ENCODE measurements around the gene GFER. TPM values are rescaled to one million over a fixed set of nuclear protein-coding genes. Genes with fewer than 3 reads are reported as not detected.
A peak's percentile ranks its signal among the peaks of the same experiment; 100 is the strongest.

The GFER gene
- total and polyA plus RNA-seq, 5 donors from 2014 or later: 18.4 to 45.5 (median 35.9) TPM

- Mint-ChIP-seq H3K27me3 (no peaks in the 10 kb centered on the region), H3K36me3 (peaks cover 9% of the 10 kb centered on the region), H3K27ac (no peak overlapping the region), H3K4me1 (peaks cover 0 to 10% (median under 1%) of the 10 kb centered on the region in 4 donors), H3K9me3 (no peaks in the 10 kb centered on the region), H3K4me3 (no peak overlapping the region)
- H3K9me3 ChIP-seq (ENCODE audit: control insufficient read depth in 2 of 2, low read length in 2 of 2): no peaks in the 10 kb centered on the region
- no peak overlapping the region for H3K4me3 ChIP-seq (ENCODE audit: low read depth, low read length)
- DNase-seq: no peak
- no peak for ATAC-seq (ENCODE audit: low read depth in 2 of 2)
- H3K27ac ChIP-seq (ENCODE audit: insufficient read depth, low read length, poor library complexity, severe bottlenecking): no peak overlapping the region
- peaks cover 9% of the 10 kb centered on the region for H3K4me1 ChIP-seq (ENCODE audit: control insufficient read depth, insufficient read depth, low read length, poor library complexity, severe bottlenecking)
- H3K27me3 ChIP-seq (ENCODE audit: control insufficient read depth, insufficient read depth, low read length): no peaks in the 10 kb centered on the region
- H3K36me3 ChIP-seq (ENCODE audit: control insufficient read depth, insufficient read depth, low read length): peaks cover 23% of the 10 kb centered on the region
Observed at GRCh38 chr16:1999866-2000514, 16.0 kb downstream of the GFER start.

- no peak overlapping the region for H3K27ac ChIP-seq (ENCODE audit: insufficient read depth, low read length, poor library complexity, severe bottlenecking)
Observed at GRCh38 chr16:2001035-2001434, 17.0 kb downstream of the GFER start.

GRCh38 chr16:2001456-2002355 lies 17.7 kb downstream of the GFER start:
- Mint-ChIP-seq H3K9me3 (no peaks in the 10 kb centered on the region), H3K27me3 (no peaks in the 10 kb centered on the region), H3K36me3 (peaks cover 9% of the 10 kb centered on the region), H3K4me3 (no peak overlapping the region), H3K4me1 (peaks cover 0 to 19% (median 7%) of the 10 kb centered on the region in 4 donors), H3K27ac (no peak overlapping the region)
- Histone ChIP-seq H3K4me3 (ENCODE audit: low read depth, low read length) (no peak overlapping the region), H3K4me1 (ENCODE audit: control insufficient read depth, insufficient read depth, low read length, poor library complexity, severe bottlenecking) (peaks cover 13% of the 10 kb centered on the region), H3K9me3 (ENCODE audit: control insufficient read depth in 2 of 2, low read length in 2 of 2) (no peaks in the 10 kb centered on the region), H3K36me3 (ENCODE audit: control insufficient read depth, insufficient read depth, low read length) (peaks cover 23% of the 10 kb centered on the region), H3K27ac (ENCODE audit: insufficient read depth, low read length, poor library complexity, severe bottlenecking) (no peak overlapping the region), H3K27me3 (ENCODE audit: control insufficient read depth, insufficient read depth, low read length) (no peaks in the 10 kb centered on the region)
- DNase-seq: no peak
- ATAC-seq (ENCODE audit: low read depth in 2 of 2): no peak

More at GRCh38 chr16:2001035-2001434, 17.0 kb downstream of the GFER start:
- Histone ChIP-seq H3K9me3 (ENCODE audit: control insufficient read depth in 2 of 2, low read length in 2 of 2) (no peaks in the 10 kb centered on the region), H3K4me3 (ENCODE audit: low read depth, low read length) (no peak overlapping the region), H3K36me3 (ENCODE audit: control insufficient read depth, insufficient read depth, low read length) (peaks cover 23% of the 10 kb centered on the region), H3K4me1 (ENCODE audit: control insufficient read depth, insufficient read depth, low read length, poor library complexity, severe bottlenecking) (peaks cover 13% of the 10 kb centered on the region), H3K27me3 (ENCODE audit: control insufficient read depth, insufficient read depth, low read length) (no peaks in the 10 kb centered on the region)
- Mint-ChIP-seq H3K36me3 (peaks cover 9% of the 10 kb centered on the region), H3K27ac (no peak overlapping the region), H3K4me3 (no peak overlapping the region), H3K4me1 (peaks cover 0 to 13% (median 4%) of the 10 kb centered on the region in 4 donors), H3K27me3 (no peaks in the 10 kb centered on the region), H3K9me3 (no peaks in the 10 kb centered on the region)
- no peak for ATAC-seq (ENCODE audit: low read depth in 2 of 2)
- no peak for DNase-seq

GRCh38 chr16:2002406-2003230 lies 18.6 kb downstream of the GFER start:
- Mint-ChIP-seq H3K9me3 (no peaks in the 10 kb centered on the region), H3K4me3 (no peak overlapping the region), H3K36me3 (peaks cover 5% of the 10 kb centered on the region), H3K27ac (no peak overlapping the region), H3K4me1 (peaks cover 0 to 26% (median 7%) of the 10 kb centered on the region in 4 donors), H3K27me3 (no peaks in the 10 kb centered on the region)
- Histone ChIP-seq H3K4me1 (ENCODE audit: control insufficient read depth, insufficient read depth, low read length, poor library complexity, severe bottlenecking) (peaks cover 21% of the 10 kb centered on the region), H3K27ac (ENCODE audit: insufficient read depth, low read length, poor library complexity, severe bottlenecking) (no peak overlapping the region), H3K36me3 (ENCODE audit: control insufficient read depth, insufficient read depth, low read length) (peaks cover 23% of the 10 kb centered on the region), H3K27me3 (ENCODE audit: control insufficient read depth, insufficient read depth, low read length) (no peaks in the 10 kb centered on the region), H3K9me3 (ENCODE audit: control insufficient read depth in 2 of 2, low read length in 2 of 2) (no peaks in the 10 kb centered on the region), H3K4me3 (ENCODE audit: low read depth, low read length) (no peak overlapping the region)
- DNase-seq (no peak), ATAC-seq (ENCODE audit: low read depth in 2 of 2) (no peak)

GRCh38 chr16:2003231-2003826 lies 19.3 kb downstream of the GFER start:
- H3K4me3 Mint-ChIP-seq: no peak overlapping the region
- H3K36me3 Mint-ChIP-seq: peaks cover 1% of the 10 kb centered on the region
- Histone ChIP-seq H3K4me1 (ENCODE audit: control insufficient read depth, insufficient read depth, low read length, poor library complexity, severe bottlenecking) (peaks cover 28% of the 10 kb centered on the region), H3K9me3 (ENCODE audit: control insufficient read depth in 2 of 2, low read length in 2 of 2) (no peaks in the 10 kb centered on the region), H3K27ac (ENCODE audit: insufficient read depth, low read length, poor library complexity, severe bottlenecking) (no peak overlapping the region), H3K4me3 (ENCODE audit: low read depth, low read length) (no peak overlapping the region), H3K27me3 (ENCODE audit: control insufficient read depth, insufficient read depth, low read length) (no peaks in the 10 kb centered on the region), H3K36me3 (ENCODE audit: control insufficient read depth, insufficient read depth, low read length) (peaks cover 23% of the 10 kb centered on the region)
- peaks cover 0 to 33% (median 12%) of the 10 kb centered on the region in 4 donors for H3K4me1 Mint-ChIP-seq
- H3K9me3 Mint-ChIP-seq: no peaks in the 10 kb centered on the region
- no peak for ATAC-seq (ENCODE audit: low read depth in 2 of 2)
- DNase-seq: no peak
- H3K27me3 Mint-ChIP-seq: no peaks in the 10 kb centered on the region
- H3K27ac Mint-ChIP-seq: no peak overlapping the region

- no peak overlapping the region for H3K27ac Mint-ChIP-seq
- peak; percentile 70 to 87 (median 82) for DNase-seq
- Histone ChIP-seq H3K27me3 (ENCODE audit: control insufficient read depth, insufficient read depth, low read length) (no peaks in the 10 kb centered on the region), H3K27ac (ENCODE audit: insufficient read depth, low read length, poor library complexity, severe bottlenecking) (no peak overlapping the region), H3K36me3 (ENCODE audit: control insufficient read depth, insufficient read depth, low read length) (peaks cover 21% of the 10 kb centered on the region), H3K4me1 (ENCODE audit: control insufficient read depth, insufficient read depth, low read length, poor library complexity, severe bottlenecking) (peaks cover 35% of the 10 kb centered on the region), H3K4me3 (ENCODE audit: low read depth, low read length) (no peak overlapping the region), H3K9me3 (ENCODE audit: control insufficient read depth in 2 of 2, low read length in 2 of 2) (no peaks in the 10 kb centered on the region)
- no peaks in the 10 kb centered on the region for H3K27me3 Mint-ChIP-seq
- H3K4me1 Mint-ChIP-seq: peaks cover 0 to 40% (median 17%) of the 10 kb centered on the region in 4 donors
- peak; percentile 89 to 94 for ATAC-seq (ENCODE audit: low read depth in 2 of 2)
- H3K4me3 Mint-ChIP-seq: no peak overlapping the region
- H3K36me3 Mint-ChIP-seq: no peaks in the 10 kb centered on the region
- H3K9me3 Mint-ChIP-seq: no peaks in the 10 kb centered on the region
Observed at GRCh38 chr16:2003827-2004641, 20.0 kb downstream of the GFER start.

Measured in CD4-positive, CD25-positive, alpha-beta regulatory T cell (primary cell).